ENCODE measurements around the gene PDE7B.

PDE7B gene

GRCh38 chr6:136111831-136112230 lies 260.3 kb downstream of the PDE7B start:
- DNase-seq (ENCODE audit: low read depth), result no peak

GRCh38 chr6:136112262-136112661 lies 260.8 kb downstream of the PDE7B start:
- H3K4me3 ChIP-seq (ENCODE audit: low read depth, low read length), result no peak overlapping the region
- no peak for TF ChIP-seq CTCF (conservative IDR thresholded peaks at IDR 0.05; ENCODE audit: low read depth, low read length)
- DNase-seq (ENCODE audit: low read depth), result no peak

More at GRCh38 chr6:136111831-136112230, 260.3 kb downstream of the PDE7B start:
- no peak overlapping the region for H3K4me3 ChIP-seq (ENCODE audit: low read depth, low read length)
- no peak for TF ChIP-seq CTCF (conservative IDR thresholded peaks at IDR 0.05; ENCODE audit: low read depth, low read length)

GRCh38 chr6:136113736-136114173 lies 262.3 kb downstream of the PDE7B start:
- TF ChIP-seq CTCF (conservative IDR thresholded peaks at IDR 0.05; ENCODE audit: low read depth, low read length), result no peak
- DNase-seq (ENCODE audit: low read depth), result peak; percentile 95
- H3K4me3 ChIP-seq (ENCODE audit: low read depth, low read length), result no peak overlapping the region

GRCh38 chr6:136114661-136115060 lies 263.2 kb downstream of the PDE7B start:
- no peak for TF ChIP-seq CTCF (conservative IDR thresholded peaks at IDR 0.05; ENCODE audit: low read depth, low read length)
- no peak overlapping the region for H3K4me3 ChIP-seq (ENCODE audit: low read depth, low read length)
- DNase-seq (ENCODE audit: low read depth), result no peak

- DNase-seq (ENCODE audit: low read depth), result no peak
- H3K4me3 ChIP-seq (ENCODE audit: low read depth, low read length), result no peak overlapping the region
- TF ChIP-seq CTCF (conservative IDR thresholded peaks at IDR 0.05; ENCODE audit: low read depth, low read length), result no peak
Measured at GRCh38 chr6:136115941-136116340, 264.4 kb downstream of the PDE7B start.

GRCh38 chr6:136117081-136117480 lies 265.6 kb downstream of the PDE7B start:
- no peak for DNase-seq (ENCODE audit: low read depth)
- H3K4me3 ChIP-seq (ENCODE audit: low read depth, low read length), result no peak overlapping the region
- no peak for TF ChIP-seq CTCF (conservative IDR thresholded peaks at IDR 0.05; ENCODE audit: low read depth, low read length)

- no peak for DNase-seq (ENCODE audit: low read depth)
- no peak for TF ChIP-seq CTCF (conservative IDR thresholded peaks at IDR 0.05; ENCODE audit: low read depth, low read length)
- H3K4me3 ChIP-seq (ENCODE audit: low read depth, low read length), result no peak overlapping the region
Measured at GRCh38 chr6:136118787-136119186, 267.3 kb downstream of the PDE7B start.
